PC-3 (cell line): ENCODE data around the gene ARHGAP8. TPM values are rescaled to one million over a fixed set of nuclear protein-coding genes. Genes with fewer than 3 reads are reported as not detected.

Experiments used
- ATAC-seq: fragments of 200-7000 bp; cut with Tn5 transposase; 2 replicates; pipeline ENCODE4 v1.9.1; 2020; ENCODE audit warnings: mild to moderate bottlenecking, moderate library complexity
- BruUV-seq: library from RNA; stranded (reverse); fragments of 400-500 nt; replicated peaks from 2 replicates; lab custom pipeline; 2021; lab: Mats Ljungman, UMichigan
- CTCF ChIA-PET: fragments of 300-600 bp; sonication (Branson Sonifier 250); formaldehyde crosslinking; loops from one replicate; lab custom pipeline; 2022; ENCODE audit warnings: antibody characterized with exemption; lab: Charles Lee
- POLR2A ChIA-PET: fragments of 300-600 bp; sonication (Branson Sonifier 250); formaldehyde crosslinking; loops from one replicate; lab custom pipeline; 2022; ENCODE audit warnings: antibody characterized with exemption; ENCODE audit not compliant: unreplicated experiment; lab: Charles Lee
- DNase-seq: peaks from one replicate; pipeline ENCODE4 v3.0.0-alpha.2; 2015
- H2AFZ ChIP-seq: fragments of 300-600 bp; sonication (generic); 2 replicates; pipeline ENCODE4 v1.6.0; 2016; ENCODE audit warnings: antibody characterized with exemption, low read length
- H3F3A ChIP-seq: fragments of 300-600 bp; sonication (generic); one replicate; pipeline ENCODE4 v1.6.0; 2017; ENCODE audit warnings: antibody characterized with exemption, low read length, control low read depth, mild to moderate bottlenecking; ENCODE audit not compliant: unreplicated experiment
- H3K27ac ChIP-seq: fragments of 300-600 bp; sonication (generic); 2 replicates; pipeline ENCODE4 v1.5.1; 2016; ENCODE audit warnings: mild to moderate bottlenecking, low read length
- H3K27me3 ChIP-seq: fragments of 300-600 bp; sonication (generic); 2 replicates; pipeline ENCODE4 v1.6.1; 2016; ENCODE audit warnings: low read length, mixed read lengths
- H3K36me3 ChIP-seq: fragments of 300-600 bp; sonication (generic); 2 replicates; pipeline ENCODE4 v1.6.1; 2016; ENCODE audit warnings: low read depth, mixed run types, low read length, mixed read lengths
- H3K4me1 ChIP-seq: fragments of 300-600 bp; sonication (generic); 2 replicates; pipeline ENCODE4 v1.5.1; 2016; ENCODE audit warnings: low read length; ENCODE audit not compliant: insufficient read depth
- H3K4me2 ChIP-seq: fragments of 300-600 bp; sonication (generic); 2 replicates; pipeline ENCODE4 v1.6.0; 2016; ENCODE audit warnings: low read length
- H3K4me3 ChIP-seq: fragments of 300-600 bp; sonication (generic); 2 replicates; pipeline ENCODE4 v1.5.1; 2016; ENCODE audit warnings: mild to moderate bottlenecking, low read length, mixed read lengths
- H3K79me2 ChIP-seq: fragments of 300-600 bp; sonication (generic); 2 replicates; pipeline ENCODE4 v1.6.1; 2017; ENCODE audit warnings: low read length, mixed read lengths
- H3K9ac ChIP-seq: fragments of 300-600 bp; sonication (generic); 2 replicates; pipeline ENCODE4 v1.6.0; 2016; ENCODE audit warnings: mild to moderate bottlenecking, low read length
- H3K9me2 ChIP-seq: fragments of 300-600 bp; sonication (generic); replicated peaks from 2 replicates; pipeline ENCODE4 v1.6.1; 2016; ENCODE audit warnings: mixed run types, low read length, mixed read lengths
- H3K9me3 ChIP-seq: fragments of 300-600 bp; sonication (generic); 2 replicates; pipeline ENCODE4 v1.6.1; 2016; ENCODE audit warnings: low read length, mixed read lengths
- H4K20me1 ChIP-seq: fragments of 300-600 bp; sonication (generic); 2 replicates; pipeline ENCODE4 v1.6.1; 2016; ENCODE audit warnings: low read length, mixed read lengths
- CTCF ChIP-seq: fragments of 300-600 bp; sonication (generic); conservative IDR thresholded peaks from 2 replicates; pipeline ENCODE4 v1.5.1; 2017; ENCODE audit warnings: antibody characterized with exemption, low read depth, mild to moderate bottlenecking, low read length
- EZH2 ChIP-seq: fragments of 300-600 bp; sonication (generic); IDR thresholded peaks from one replicate; pipeline ENCODE4 v1.6.1; 2017; ENCODE audit warnings: antibody characterized with exemption, mild to moderate bottlenecking, low read length; ENCODE audit not compliant: unreplicated experiment
- EZH2phosphoT487 ChIP-seq: fragments of 300-600 bp; sonication (generic); IDR thresholded peaks from 2 replicates; pipeline ENCODE4 v1.6.1; 2018; ENCODE audit warnings: mild to moderate bottlenecking, antibody characterized with exemption, low read length, borderline replicate concordance
- intact Hi-C: fragments of 100-400 bp; cut with micrococcal nuclease; formaldehyde crosslinking; loops from 2 replicates; pipeline ENCODE4 v1.9.0; 2023
- total RNA-seq: library from RNA; depleted of rRNA; stranded (reverse); fragments of >200 nt; gene quantifications from 2 replicates; pipeline ENCODE4 v1.2.3, GENCODE V29; 2014

ARHGAP8 gene
- total RNA-seq, 1 experiment from 2014 or later, result 30.9 TPM

- Histone ChIP-seq H3K9ac (no peak overlapping the region), H4K20me1 (no peaks in the 10 kb centered on the region), H3K79me2 (no peaks in the 10 kb centered on the region), H2AFZ (no peak overlapping the region), H3K9me2 (no peaks in the 10 kb centered on the region), H3K9me3 (no peaks in the 10 kb centered on the region), H3F3A (no peaks in the 10 kb centered on the region), H3K27ac (no peak overlapping the region), H3K4me3 (no peak overlapping the region), H3K27me3 (no peaks in the 10 kb centered on the region), H3K36me3 (no peaks in the 10 kb centered on the region), H3K4me2 (no peak overlapping the region), H3K4me1 (peaks cover 9% of the 10 kb centered on the region; the same call in 1 of the 2 replicates)
- no peak for TF ChIP-seq EZH2phosphoT487
- TF ChIP-seq CTCF, result no peak
- no peak for TF ChIP-seq EZH2
- DNase-seq (no peak), ATAC-seq (no peak)
- intact Hi-C loops, result no loop called here
- CTCF ChIA-PET, result no interaction called here
- no TSS peak for BruUV-seq
- POLR2A ChIA-PET, result no interaction called here
Measured at GRCh38 chr22:44711690-44712555, 40.5 kb upstream of the ARHGAP8 start.

GRCh38 chr22:44712962-44713361 is 39.4 kb upstream of the ARHGAP8 start:
- CTCF ChIA-PET, result no interaction called here
- Histone ChIP-seq H3K4me1 (peaks cover 2% of the 10 kb centered on the region; the same call in 1 of the 2 replicates), H2AFZ (no peak overlapping the region), H3K9ac (no peak overlapping the region), H3F3A (no peaks in the 10 kb centered on the region), H4K20me1 (no peaks in the 10 kb centered on the region), H3K27me3 (no peaks in the 10 kb centered on the region), H3K4me2 (no peak overlapping the region), H3K4me3 (no peak overlapping the region), H3K9me3 (no peaks in the 10 kb centered on the region), H3K9me2 (no peaks in the 10 kb centered on the region), H3K79me2 (no peaks in the 10 kb centered on the region), H3K36me3 (no peaks in the 10 kb centered on the region), H3K27ac (no peak overlapping the region)
- ATAC-seq, result no peak
- POLR2A ChIA-PET, result no interaction called here
- TF ChIP-seq CTCF, result no peak
- TF ChIP-seq EZH2phosphoT487, result no peak
- TF ChIP-seq EZH2, result no peak
- intact Hi-C loops, result no loop called here
- BruUV-seq, result no TSS peak
- DNase-seq, result no peak

- ChIA-PET CTCF (no interaction called here), POLR2A (no interaction called here)
- DNase-seq, result no peak
- TF ChIP-seq CTCF (no peak), EZH2 (no peak), EZH2phosphoT487 (no peak)
- Histone ChIP-seq H3K9me3 (no peaks in the 10 kb centered on the region), H3K9ac (no peak overlapping the region), H4K20me1 (no peaks in the 10 kb centered on the region), H3F3A (no peaks in the 10 kb centered on the region), H3K27ac (no peak overlapping the region), H3K36me3 (no peaks in the 10 kb centered on the region), H3K27me3 (no peaks in the 10 kb centered on the region), H3K9me2 (no peaks in the 10 kb centered on the region), H2AFZ (no peak overlapping the region), H3K4me3 (no peak overlapping the region), H3K79me2 (no peaks in the 10 kb centered on the region), H3K4me1 (no peaks in the 10 kb centered on the region), H3K4me2 (no peak overlapping the region)
- ATAC-seq, result no peak
- BruUV-seq, result no TSS peak
- intact Hi-C loops, result no loop called here
Measured at GRCh38 chr22:44714703-44715350, 37.5 kb upstream of the ARHGAP8 start.
